ENCODE data around the gene GOLGA8B.
A peak's percentile ranks its signal among the peaks of the same experiment; 100 is the strongest.
"Not testable (repeated sequence)": the region's sequence is repeated elsewhere in the genome, so short reads cannot be mapped to it uniquely, and the experiment has no call there.

The GOLGA8B gene

DNA sequence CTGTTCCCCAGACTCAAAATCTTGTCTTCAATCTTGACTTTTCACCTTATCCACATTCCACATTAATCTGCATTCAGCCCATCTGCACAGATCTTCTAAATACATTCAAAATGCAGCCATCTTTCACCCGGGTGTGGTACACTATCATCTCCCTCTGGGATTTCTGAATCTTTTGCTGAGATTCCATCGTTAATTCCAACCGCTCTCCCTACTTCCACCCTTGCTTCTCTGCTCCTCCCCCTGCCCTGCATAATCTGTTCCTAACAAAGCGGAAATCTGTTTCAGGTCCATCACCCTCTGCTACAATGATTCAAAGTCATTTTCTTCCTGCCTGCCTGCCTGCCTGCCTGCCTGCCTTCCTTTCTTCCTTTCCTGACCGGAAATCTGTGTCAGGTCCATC is 7.9 kb upstream of the GOLGA8B start:
- no peak for DNase-seq

DNA sequence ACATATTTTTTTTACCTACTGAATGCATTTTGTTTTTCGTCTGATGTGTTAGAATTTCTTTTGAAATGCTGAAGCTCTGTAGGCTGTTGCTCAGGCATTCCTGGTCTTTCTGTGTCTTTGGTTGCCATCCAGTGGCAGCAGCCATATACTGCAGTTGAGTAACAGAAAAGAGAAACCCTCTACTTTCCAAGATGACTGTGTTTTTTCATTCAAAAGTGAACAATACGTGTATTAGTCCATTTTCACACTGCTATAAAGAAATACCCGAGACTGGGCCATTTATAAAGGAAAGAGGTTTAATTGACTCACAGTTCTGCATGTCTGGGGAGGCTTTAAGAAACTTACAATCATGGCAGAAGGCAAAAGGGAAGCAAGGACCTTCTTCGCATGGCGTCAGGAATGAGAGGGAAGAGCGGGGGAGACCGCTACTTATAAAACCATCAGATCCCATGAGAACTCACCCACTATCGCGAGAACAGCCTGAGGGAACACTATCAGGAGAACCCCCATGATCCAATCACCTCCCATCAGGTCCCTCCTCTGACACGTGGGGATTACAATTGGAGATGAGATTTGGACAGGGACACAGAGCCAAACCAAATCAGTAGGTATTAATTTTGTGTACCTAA is 4.7 kb upstream of the GOLGA8B start:
- peak; percentile 65 for DNase-seq

- DNase-seq: not testable (repeated sequence)
Observed at GRCh38 chr15:34585966-34586365, 2.5 kb upstream of the GOLGA8B start.

GRCh38 chr15:34584996-34585395 is 1.5 kb upstream of the GOLGA8B start:
- no peak for DNase-seq

GRCh38 chr15:34584330-34584668 is 848 bp upstream of the GOLGA8B start:
- no peak for DNase-seq

DNA sequence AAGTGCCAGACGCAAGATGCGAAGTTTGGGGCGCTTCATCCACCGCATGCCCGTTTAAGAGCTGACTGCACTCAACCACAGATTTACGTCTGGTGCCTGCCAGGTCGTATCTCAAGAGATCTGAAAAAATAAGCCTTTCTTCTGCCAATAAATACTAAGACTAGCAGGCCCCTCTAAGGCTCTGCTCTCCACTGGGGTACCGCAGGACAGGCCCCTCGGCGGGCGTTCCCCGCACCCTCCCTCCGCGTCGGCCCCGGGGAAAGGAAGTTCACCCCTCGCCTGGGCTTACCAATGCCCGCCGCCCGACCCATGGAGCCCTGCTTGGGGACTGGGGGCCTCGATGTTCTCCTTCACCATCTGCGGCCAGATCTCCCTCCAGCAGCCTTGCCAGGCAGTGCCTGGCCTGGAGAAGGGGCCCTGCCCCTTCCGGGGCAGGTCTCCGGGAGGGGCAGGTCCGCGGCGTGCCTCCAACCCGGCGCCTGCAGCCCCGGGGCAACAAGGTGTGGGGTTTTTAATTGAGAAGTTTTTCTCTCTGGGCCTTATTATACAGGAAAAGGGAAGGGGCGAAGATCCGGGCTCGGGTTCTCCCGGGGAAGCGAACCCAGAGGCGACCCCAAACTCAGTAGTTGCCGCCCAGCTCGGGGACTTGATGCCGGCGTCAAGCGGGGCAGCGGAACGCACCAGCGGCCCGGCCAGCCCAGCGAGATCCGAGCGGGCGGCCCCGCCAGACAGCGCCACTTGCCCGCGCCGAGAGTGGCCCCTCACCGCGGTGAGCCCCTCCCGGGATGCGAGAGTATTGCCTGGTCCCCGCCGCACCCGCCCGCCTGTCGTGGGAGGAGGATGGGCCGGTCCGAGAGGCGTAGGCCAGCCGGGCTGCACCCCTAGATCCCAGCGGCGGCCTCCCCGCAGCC is 735 bp downstream of the GOLGA8B start:
- DNase-seq: no peak

DNA sequence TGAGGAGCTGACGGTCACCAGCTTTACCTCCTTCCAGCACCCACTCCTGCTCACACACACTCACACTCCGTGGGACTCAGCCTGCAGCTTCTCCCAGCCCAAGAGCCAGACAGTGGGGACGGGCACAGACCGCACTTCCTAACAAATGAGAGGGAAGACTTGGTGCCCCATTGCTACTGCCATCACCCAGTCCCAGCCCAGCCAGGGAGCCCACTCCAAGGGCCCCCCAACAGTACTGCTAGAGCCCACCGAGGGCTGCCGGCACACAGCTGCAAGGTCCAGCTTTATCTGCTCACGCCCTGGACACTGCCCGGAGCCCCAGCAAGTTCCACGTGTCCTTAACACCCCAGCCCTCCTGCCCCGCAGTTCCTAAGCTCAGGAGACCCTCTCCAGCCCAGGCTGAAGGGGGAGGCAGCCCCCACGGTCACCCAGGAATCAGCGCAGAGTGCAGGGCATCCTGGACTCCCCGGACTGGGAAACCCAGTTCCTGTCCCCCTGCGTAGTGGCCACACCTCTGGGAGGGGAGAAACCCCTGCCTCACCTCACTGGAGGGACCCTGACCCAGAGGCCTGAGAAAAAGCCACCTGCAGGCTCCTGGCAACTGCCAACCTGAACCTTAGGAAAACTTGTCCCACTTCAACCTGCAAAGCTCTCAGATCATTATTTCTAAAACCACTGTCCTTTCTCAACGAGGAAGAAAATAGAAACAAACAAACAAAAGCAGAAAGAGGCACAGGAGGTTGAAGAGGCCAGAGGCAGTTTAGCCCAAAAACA is 1.6 kb downstream of the GOLGA8B start:
- not testable (repeated sequence) for DNase-seq

DNA sequence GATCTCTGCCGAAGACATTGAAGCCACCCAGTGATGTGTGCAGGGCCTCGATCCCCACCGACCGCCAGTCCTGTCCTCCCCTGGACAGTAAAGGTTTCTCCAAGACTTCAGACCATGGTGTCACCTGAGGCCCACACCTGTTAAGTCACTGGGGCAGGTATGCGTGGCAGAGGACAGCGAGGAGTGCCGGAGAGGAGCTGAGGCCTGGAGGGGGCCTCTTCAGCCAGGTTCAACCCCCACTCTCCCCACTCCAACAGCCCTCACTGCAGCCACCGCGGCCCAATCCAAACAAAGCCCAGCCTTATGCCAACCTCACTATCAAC is 2.4 kb downstream of the GOLGA8B start:
- DNase-seq: no peak

DNA sequence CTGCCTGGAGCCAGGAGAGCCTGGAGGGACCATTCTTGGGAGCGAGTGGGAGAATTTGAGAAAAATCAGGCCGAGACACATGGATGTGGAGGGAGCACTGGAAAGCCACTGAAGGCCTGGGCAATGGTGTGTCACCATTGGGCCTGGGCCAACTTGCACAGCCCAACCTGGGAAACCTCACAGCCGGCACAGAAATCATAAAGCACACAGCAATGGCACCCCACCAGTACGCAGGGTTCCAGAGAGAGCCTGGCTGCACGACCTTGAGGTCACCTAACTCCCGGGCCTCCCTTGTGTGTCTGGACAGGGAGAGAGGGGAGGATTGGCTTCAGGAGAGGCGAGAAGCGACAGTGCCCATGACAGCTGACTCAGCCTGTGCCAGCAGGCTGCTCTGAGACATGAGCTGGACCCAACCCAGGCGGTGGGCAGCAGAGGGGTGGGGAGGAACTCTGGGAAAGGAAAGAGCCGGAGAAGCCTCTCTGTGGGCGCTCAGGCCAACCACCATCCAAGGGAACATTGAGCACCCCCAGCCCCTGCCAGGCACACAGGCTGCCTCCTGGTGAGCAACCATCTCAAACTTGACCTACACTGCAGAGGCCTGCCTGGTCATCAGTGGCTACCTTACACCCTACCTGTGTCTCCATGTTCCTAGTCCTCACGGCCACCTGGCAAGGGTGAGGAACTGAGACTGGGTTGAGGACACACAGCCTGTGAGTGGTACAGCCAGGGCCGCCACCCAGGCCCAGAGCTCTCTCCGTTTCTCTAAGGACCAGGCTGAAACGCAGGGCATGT is 3.0 kb downstream of the GOLGA8B start:
- DNase-seq: not testable (repeated sequence)

- DNase-seq: no peak
Observed at GRCh38 chr15:34578283-34578674, 5.2 kb downstream of the GOLGA8B start.

DNA sequence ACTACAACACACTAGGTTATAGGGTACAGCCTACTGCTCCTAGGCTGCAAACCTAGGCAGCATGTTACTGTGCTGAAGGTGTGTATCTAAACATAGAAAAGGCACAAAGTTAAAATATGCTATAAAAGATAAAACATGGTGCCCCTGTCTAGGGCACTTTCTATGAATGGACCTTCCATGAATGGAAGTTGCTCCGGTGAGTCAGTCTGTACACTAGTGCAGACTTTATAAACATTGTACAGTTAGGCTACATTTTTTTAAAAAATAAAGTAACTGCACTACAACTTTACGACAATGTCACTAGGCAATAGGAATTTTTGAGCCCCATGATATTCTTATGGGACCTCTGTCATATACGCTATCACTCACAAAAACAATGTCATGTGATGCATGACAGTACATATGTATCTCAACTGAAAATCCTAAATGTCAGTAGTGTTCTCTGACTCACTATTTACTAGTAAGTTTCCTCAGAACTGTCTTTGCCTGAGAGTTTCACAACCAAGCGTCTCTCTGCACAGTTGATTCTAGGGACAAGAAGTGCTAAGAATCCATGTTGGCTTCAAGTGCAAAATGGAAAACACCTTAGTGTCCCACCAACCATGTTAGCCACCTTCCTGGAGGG is 5.7 kb downstream of the GOLGA8B start:
- DNase-seq: not testable (repeated sequence)

GRCh38 chr15:34575035-34575434 is 8.4 kb downstream of the GOLGA8B start:
- DNase-seq: not testable (repeated sequence)

DNA sequence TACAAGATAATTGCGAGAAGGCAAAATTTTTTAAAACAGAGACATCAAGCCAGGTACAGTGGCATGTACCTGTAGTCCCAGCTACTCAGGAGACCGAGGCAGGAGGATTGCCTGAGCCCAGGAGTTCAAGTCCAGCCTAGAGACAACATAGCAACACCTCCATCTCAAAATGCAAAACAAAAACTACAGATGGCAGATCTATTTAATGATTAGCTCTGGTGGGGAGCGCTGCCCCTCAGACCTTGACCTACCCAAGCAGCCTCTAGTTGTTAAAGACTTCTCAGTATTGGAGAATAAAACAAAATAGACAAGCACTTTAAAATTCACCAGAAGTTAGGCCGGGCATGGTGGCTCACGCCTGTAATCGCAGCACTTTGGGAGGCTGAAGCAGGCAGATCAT is 10.5 kb downstream of the GOLGA8B start:
- DNase-seq: not testable (repeated sequence)

GRCh38 chr15:34572019-34572641 is 11.3 kb downstream of the GOLGA8B start:
- not testable (repeated sequence) for DNase-seq

DNA sequence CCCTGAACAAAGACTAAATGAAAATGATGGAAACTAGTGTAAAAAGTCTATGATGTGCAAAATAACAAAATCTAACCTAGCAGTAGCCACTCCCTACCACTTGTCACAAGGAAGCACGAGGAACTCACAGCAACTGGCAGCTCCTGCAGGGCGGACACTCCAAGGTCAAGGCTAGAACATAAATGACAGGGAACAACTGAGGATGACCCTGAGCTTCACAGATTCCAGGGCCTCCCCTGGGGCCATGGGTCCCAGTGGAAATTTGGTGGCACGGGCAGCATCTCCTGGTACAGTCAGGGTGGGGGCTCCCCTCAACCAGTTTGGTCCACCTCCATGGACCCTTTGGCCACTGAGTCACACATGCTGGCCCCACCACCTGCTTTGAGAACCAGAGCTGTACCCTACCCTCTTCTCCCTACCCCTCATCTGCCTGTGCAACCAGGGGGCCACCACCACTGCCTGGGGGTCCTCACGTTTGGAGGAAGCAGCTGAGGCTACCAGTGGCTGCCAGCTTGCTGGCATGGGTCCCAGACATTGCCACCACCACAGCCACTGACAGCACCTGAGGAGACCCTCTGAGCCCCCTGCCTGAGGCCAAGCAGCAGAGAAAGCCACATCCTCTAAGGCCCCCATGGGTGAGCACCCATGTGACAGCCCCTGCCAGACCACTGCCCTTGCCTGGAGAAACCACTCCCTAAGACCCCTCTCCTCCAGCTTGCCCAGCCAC is 13.6 kb downstream of the GOLGA8B start:
- not testable (repeated sequence) for DNase-seq

GRCh38 chr15:34567174-34567573 is 16.3 kb downstream of the GOLGA8B start:
- DNase-seq: not testable (repeated sequence)

- DNase-seq: not testable (repeated sequence)
Observed at GRCh38 chr15:34564711-34565110, 18.7 kb downstream of the GOLGA8B start.

GRCh38 chr15:34560814-34561213 is 22.6 kb downstream of the GOLGA8B start:
- not testable (repeated sequence) for DNase-seq

DNA sequence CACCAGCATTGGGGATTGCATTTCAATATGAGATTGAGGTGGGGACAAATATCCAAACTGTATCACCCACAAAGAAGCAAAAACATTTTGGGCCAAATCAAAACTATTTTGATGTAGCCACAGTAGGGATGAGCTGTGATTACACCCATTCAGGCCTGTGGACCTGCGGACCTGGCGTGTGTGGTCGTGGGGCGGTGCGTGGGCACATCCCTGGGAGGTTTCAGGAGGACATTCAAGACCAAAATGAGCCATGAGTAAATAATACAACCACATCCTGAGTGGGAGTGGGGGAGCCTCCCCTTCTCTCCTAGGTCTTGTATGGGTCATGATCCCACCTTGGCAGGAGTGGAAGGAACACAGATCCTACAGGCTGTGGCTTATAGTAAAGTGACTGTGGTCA is 23.7 kb downstream of the GOLGA8B start:
- DNase-seq: not testable (repeated sequence)

DNA sequence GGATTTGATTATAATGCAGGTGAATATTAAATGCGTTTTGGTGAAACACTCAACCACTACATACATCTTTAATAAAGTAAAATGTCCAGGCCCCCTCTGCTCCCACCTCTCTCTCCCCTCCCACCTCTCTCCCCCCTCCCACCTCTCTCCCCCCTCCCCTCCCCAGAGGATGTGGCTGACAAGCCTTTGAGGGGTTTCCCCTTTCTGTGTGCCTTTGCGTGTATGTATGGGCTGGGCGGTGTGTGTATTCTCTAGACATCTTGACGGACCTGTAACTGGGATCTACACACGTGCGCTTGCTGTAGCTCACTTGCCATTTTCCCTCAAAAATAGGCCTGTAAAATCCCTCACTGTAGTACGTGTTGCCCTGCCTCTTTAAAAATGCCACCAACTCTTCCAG is 28.3 kb downstream of the GOLGA8B start:
- not testable (repeated sequence) for DNase-seq

- not testable (repeated sequence) for DNase-seq
Observed at GRCh38 chr15:34554716-34555115, 28.7 kb downstream of the GOLGA8B start.
